CD4-positive, alpha-beta T cell treated with Interleukin-4 for 1 hour (primary cell): ENCODE results near the gene KIF3C.
"Not testable (repeated sequence)": the region's sequence is repeated elsewhere in the genome, so short reads cannot be mapped to it uniquely, and the experiment has no call there.

Experiments used
- DNase-seq, 2 donors: peaks; one replicate each; pipeline ENCODE4 v3.0.0-alpha.2; 2020 to 2022

The KIF3C gene

GRCh38 chr2:25982273-25982967 lies at the start of gene KIF3C:
Gene KIF3C (minus strand): TSS chr2:25982497. CDS start chr2:25981917, 580 bp downstream.
- peak; percentile 74 to 78 for DNase-seq

- not testable (repeated sequence) for DNase-seq
Measured at GRCh38 chr2:26028083-26028482, 45.8 kb upstream of the KIF3C start.

GRCh38 chr2:26025509-26025908 lies 43.2 kb upstream of the KIF3C start:
- DNase-seq = no peak

DNA sequence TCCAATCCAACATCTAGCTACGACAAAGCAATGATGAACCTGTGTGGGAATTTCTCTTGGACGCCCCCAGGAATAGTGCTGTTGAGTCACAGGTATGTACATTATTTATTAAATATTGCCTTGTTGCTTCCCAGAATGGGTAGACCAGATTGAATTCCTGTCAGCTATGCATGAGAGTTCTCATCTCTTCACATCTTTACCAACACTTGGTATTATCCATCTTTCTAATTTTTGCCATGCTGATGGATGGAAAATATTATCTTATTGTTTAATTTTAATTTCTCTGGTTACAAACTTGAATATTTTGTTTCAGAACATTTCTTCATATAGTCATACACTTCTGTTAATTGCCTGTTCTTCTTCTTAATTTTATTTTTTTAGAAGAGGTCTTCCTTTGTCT lies 42.0 kb upstream of the KIF3C start:
- no peak for DNase-seq

- DNase-seq = no peak
Measured at GRCh38 chr2:26020231-26020640, 37.9 kb upstream of the KIF3C start.

- DNase-seq = peak in 1 of 2 donors; percentile 64
Measured at GRCh38 chr2:26018184-26019055, 36.1 kb upstream of the KIF3C start.

DNA sequence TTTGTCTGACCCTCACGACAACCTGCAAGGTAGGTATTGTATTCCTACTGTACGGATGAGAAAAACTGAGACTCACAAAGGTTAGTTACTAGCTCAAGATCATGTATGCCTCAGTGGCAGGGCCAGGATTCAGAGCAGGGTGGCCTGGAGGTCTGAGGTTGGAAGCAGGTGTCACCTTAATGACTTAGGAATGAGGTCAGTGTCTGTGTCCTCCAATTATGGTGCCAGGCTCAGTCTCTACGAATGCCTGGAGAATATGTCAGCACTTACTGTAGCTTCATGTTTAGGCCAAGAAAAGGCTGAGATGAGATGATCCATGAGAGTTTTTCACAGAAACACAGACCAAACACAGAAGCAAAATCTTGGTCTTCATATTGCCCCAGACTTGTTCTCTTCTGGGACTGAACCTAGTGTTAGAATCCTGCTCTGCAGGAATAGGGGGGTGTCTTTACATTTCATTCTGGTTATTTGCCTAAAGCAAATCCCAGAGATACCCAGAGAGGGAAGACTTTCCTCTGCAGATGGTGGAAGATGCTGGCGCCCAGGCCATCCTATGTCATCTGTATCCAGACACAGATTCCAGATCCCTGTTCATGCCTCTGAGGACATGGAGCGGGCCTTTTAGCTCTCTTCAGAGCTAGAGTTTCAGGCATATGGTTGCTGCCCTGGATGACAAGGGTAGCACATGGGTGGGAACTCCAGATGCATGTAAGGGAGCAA lies 35.3 kb upstream of the KIF3C start:
- DNase-seq = no peak

- not testable (repeated sequence) for DNase-seq
Measured at GRCh38 chr2:26016706-26017045, 34.4 kb upstream of the KIF3C start.

GRCh38 chr2:26016012-26016705 lies 33.9 kb upstream of the KIF3C start:
- no peak for DNase-seq

DNA sequence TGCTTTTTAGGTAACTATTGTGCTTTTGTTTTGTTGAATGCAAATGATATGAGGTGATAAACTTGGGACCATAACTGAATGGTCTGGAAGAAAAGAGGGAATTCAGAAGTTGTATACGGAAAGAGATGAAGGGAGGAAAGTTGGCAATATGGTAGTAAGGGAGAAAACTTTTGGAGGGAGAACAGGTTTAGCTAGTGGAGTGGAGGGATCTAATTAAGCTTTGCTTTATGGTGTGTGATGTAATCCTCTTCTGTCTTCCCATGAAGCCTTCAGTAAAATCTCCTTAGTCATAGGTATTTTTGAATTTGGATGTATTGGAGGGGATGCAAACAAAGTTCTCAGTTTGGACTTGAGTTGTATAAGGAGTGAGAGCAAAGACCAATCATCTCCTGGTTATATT lies 31.4 kb upstream of the KIF3C start:
- no peak for DNase-seq

DNA sequence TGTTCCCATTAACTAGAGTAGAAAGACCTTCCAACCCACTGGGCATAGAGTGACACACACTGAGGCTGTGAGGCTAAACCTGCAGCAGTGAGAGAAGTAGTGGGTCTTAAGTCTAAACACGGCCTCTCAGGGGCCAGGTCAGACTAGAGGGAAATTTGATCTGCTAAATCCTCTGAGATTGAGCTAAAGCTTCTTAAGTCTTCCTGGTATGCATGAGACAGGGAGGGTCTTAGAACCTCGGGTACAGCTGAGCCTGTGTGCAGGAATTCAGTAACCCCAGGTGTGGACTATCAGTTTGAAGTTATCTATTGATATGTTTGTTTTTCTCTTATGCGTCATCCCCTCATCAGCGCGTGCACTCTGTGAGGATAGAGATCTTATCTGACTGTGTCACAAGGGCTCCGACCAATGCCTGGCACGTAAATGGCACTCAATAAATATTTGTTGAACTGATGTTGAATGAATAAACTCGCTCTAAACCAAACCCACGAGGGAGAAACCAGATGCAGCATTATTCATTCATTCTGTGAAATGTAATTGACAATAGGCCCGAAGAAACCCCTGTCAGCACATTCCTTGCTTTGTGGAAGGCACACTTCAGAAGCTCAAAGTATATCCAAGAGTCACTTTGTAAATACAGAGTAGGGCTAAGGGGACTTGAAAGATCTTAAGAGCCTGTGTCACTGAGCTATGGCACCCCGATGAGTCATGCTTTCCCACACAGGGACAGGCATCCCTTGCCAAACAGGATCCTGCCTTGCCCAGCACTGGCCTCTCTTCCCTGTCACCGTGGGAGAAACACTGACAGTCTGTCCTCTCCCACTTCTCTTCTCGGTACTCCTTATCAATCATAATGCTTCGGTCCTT lies 29.9 kb upstream of the KIF3C start:
- DNase-seq = peak in 1 of 2 donors; percentile 35

DNA sequence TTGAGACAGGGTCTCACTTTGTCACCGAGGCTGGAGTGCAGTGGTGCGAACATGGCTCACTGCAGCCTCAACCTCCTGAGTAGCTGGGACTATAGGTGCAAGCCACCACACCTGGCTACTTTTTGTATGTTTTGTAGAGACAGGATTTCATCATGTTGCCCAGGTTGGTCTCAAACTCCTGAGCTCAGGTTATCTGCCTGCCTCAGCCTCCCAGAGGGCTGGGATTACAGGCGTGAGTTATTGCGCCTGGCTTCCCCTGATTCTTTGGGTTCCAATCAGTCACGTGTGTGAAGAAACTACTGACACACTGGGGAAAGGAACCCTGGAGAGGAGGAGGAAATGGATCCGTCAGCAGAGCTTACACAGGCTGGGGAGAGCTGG lies 29.3 kb upstream of the KIF3C start:
- no peak for DNase-seq

DNA sequence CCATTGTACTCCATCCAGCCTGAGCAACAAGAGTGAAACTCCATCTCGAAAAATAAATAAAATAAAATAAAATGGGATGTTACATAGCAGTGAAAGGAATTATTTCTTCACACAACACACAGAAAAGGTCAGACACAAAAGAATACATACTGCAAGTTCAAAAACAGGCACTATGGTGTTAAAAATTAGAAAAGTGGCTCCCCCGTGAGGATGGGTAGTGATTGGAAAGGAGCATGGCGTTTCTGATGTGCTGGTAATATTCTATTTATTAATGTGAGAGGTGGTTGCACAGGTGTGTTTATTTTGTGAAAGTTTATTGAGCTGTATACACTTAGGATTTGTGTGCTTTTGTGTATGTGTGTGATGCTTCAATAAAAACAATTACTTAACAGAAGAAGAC lies 28.6 kb upstream of the KIF3C start:
- DNase-seq = no peak

- DNase-seq = no peak
Measured at GRCh38 chr2:26009567-26009963, 27.3 kb upstream of the KIF3C start.

DNA sequence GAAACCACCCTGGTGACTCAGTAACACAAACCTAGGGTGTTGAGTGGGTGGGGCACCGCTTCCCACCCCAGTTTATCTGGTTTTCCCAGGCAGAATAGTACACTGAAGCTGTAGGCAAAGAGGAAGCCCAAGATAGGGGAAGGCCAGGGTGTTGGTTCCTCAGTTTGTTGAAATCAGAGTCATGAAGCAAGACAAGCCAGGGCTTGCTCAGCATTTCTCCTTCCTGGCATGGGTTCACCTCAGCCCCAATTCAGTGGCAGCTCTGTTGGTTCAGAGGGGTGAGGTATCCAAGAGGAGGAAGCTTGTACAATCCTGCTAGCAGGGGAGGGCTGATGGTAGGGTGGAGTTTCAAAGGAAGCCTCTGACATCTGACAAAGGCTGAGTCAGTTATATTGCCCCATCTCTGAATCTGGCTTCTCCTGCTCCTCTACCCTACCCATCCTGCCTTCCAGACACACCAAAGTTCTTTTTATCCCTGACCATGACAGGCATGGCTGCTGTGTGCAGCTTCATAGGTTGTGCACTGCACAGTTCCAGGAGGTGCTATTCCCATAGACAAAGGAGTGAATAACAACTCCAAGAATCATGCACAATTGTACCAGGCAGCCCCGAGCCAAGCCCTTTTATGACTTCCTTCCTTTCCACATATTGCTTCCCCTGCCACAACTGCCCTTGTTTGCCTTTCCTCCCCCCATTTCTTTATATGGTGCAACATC lies 26.7 kb upstream of the KIF3C start:
- peak; percentile 31 to 86 for DNase-seq

DNA sequence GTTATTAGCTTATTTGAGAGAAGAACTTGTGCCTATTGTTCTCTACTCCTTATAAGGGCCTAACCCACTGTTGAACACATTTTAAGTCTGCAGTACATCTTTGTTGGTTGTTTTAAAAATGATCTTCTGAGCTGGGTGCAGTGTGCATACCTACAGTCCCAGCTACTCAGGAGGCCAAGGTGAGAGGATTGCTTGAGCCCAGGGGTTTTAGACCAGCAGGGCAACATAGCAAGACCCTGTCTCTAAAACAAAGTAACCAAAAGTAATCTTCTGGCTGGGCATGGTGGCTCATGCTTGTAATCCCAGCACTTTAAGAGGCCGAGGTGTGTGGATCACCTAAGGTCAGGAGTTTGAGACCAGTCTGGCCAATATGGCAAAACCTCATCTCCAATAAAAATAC lies 25.8 kb upstream of the KIF3C start:
- no peak for DNase-seq

GRCh38 chr2:26002632-26003310 lies 20.5 kb upstream of the KIF3C start:
- DNase-seq = peak in 1 of 2 donors; percentile 51

GRCh38 chr2:26001743-26002351 lies 19.6 kb upstream of the KIF3C start:
- DNase-seq = no peak

DNA sequence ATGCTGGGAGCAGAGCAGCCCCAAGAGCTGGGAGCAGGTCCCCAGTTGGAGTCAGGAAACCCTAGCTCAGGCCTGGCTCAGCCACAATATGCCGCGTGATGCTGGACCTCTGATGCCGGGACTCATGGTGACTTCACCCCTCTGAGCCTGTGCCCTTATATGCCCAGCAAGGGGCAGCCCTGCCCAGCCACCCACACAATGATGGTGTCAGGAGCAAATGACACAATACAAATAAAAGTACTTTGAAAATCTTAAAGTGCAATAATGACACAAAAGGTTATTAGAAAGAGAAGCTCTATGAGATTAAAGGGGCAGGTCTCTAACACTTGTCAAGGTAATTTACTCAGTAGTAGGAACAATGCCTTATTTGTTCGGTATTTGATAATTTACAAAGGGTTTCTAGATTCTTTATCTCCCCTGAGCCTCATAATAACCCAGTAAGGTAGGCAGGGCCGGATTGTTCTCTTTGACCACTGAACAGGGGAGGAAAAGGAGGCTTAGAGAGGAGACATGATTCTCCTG lies 18.3 kb upstream of the KIF3C start:
- no peak for DNase-seq

- DNase-seq = not testable (repeated sequence)
Measured at GRCh38 chr2:25999406-25999805, 17.1 kb upstream of the KIF3C start.
